Erythroblast (primary cell): ENCODE results near the gene HTRA3.

Experiments
- DNase-seq, 2 experiments: peaks; one replicate each; lab custom pipeline; 2025; lab: John Stamatoyannopoulos, UW
- GATA1 ChIP-seq: IDR thresholded peaks from 2 replicates; pipeline ENCODE4 v1.6.1; 2011; ENCODE audit warnings: low read depth, mild to moderate bottlenecking, control low read depth, low read length, moderate library complexity
- POLR2A ChIP-seq: IDR thresholded peaks from 2 replicates; pipeline ENCODE4 v1.6.1; 2011; ENCODE audit warnings: mild to moderate bottlenecking, low read length

Gene HTRA3

GRCh38 chr4:8350352-8350751, 80.8 kb downstream of the HTRA3 start:
- no peak for DNase-seq
- TF ChIP-seq POLR2A (no peak), GATA1 (no peak)

- TF ChIP-seq POLR2A (no peak), GATA1 (no peak)
- no peak for DNase-seq
Observed at GRCh38 chr4:8350841-8351461, 81.4 kb downstream of the HTRA3 start.

- DNase-seq = no peak
- no peak for TF ChIP-seq GATA1
Observed at GRCh38 chr4:8351931-8352367, 82.4 kb downstream of the HTRA3 start.

- no peak for DNase-seq
Observed at GRCh38 chr4:8352368-8353157, 83.0 kb downstream of the HTRA3 start.

GRCh38 chr4:8353158-8353669, 83.7 kb downstream of the HTRA3 start:
- TF ChIP-seq GATA1 = no peak
- TF ChIP-seq POLR2A = no peak
- DNase-seq = no peak

More at GRCh38 chr4:8352368-8353157, 83.0 kb downstream of the HTRA3 start:
- TF ChIP-seq POLR2A (no peak), GATA1 (no peak)

GRCh38 chr4:8353912-8354453, 84.4 kb downstream of the HTRA3 start:
- no peak for DNase-seq
- TF ChIP-seq GATA1 (no peak), POLR2A (no peak)

GRCh38 chr4:8355306-8355705, 85.8 kb downstream of the HTRA3 start:
- TF ChIP-seq POLR2A = no peak
- no peak for TF ChIP-seq GATA1

GRCh38 chr4:8355864-8356565, 86.5 kb downstream of the HTRA3 start:
- TF ChIP-seq POLR2A = no peak
- TF ChIP-seq GATA1 = no peak
- no peak for DNase-seq

More at GRCh38 chr4:8355306-8355705, 85.8 kb downstream of the HTRA3 start:
- DNase-seq = no peak
